Esophagus squamous epithelium (tissue), 4 donors: ENCODE measurements around the gene SBNO1.

ENCODE experiments used
- CTCF ChIP-seq, 6 experiments: fragments of 450-650 bp in 4 of 6; fragments of 200-600 bp in 2 of 6; sonication (generic) in 2 of 6; IDR thresholded peaks; one replicate each; pipeline ENCODE4 v1.5.1; 2016 to 2019; ENCODE audit warnings: antibody characterized with exemption in 6 of 6, mild to moderate bottlenecking in 4 of 6, moderate library complexity in 4 of 6
- POLR2A ChIP-seq, 4 donors: fragments of 450-650 bp; IDR thresholded peaks; one replicate each; pipeline ENCODE4 v1.6.1; 2017; ENCODE audit warnings: antibody characterized with exemption in 4 of 4, mild to moderate bottlenecking in 4 of 4, moderate library complexity in 3 of 4

DNA sequence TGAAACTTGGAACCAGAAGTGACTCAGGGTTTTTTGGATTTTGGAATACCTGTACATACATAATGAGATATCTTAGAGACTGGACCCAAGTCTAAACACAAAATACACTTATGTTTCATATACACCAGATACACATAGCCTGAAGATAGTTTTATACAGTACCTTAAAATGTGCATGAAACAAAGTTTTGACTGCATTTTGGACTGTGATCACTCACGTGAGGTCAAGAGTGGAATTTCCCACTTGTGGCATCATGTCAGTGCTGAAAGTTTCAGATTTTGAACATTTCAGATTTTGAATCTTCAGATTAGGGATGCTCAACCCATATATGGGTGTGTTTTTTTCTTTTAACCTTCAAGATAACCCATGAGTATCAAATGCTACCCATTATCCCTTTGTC lies 6.6 kb downstream of the SBNO1 start:
- TF ChIP-seq CTCF (IDR thresholded peaks at IDR 0.05): no peak
- TF ChIP-seq POLR2A (IDR thresholded peaks at IDR 0.05): no peak
